ENCODE measurements around the gene HIVEP3. TPM values are rescaled to one million over a fixed set of nuclear protein-coding genes. Genes with fewer than 3 reads are reported as not detected.
A peak's percentile ranks its signal among the peaks of the same experiment; 100 is the strongest.

The HIVEP3 gene
- total and polyA plus RNA-seq, 4 donors, result 7.0 to 14.7 (median 8.8) TPM

- no peaks in the 10 kb centered on the region for H3K36me3 ChIP-seq (ENCODE audit: control insufficient read depth in 4 of 4, insufficient read depth in 4 of 4, low read length in 4 of 4)
- peak overlapping the region in 1 of 2 donors; percentile 41 for H3K27ac ChIP-seq (ENCODE audit: low read depth in 1 of 2, low read length in 1 of 2)
- 79 to 81% methylated on average over 5 of the region's 5 CpGs for WGBS, 2 donors
- H3K9me3 ChIP-seq (ENCODE audit: control insufficient read depth in 4 of 4, insufficient read depth in 3 of 4, low read length in 3 of 4), result no peaks in the 10 kb centered on the region
- no peak for DNase-seq
- H3K27me3 ChIP-seq (ENCODE audit: control insufficient read depth in 3 of 3, insufficient read depth in 3 of 3, low read length in 2 of 3), result no peaks in the 10 kb centered on the region
- TF ChIP-seq CTCF (IDR thresholded peaks at IDR 0.05; ENCODE audit: control extremely low read depth, extremely low read depth), result no peak
- no peak for ATAC-seq (ENCODE audit: insufficient read depth, low FRiP score)
- peaks cover 7 to 32% (median 19%) of the 10 kb centered on the region in 5 donors for H3K4me1 ChIP-seq (ENCODE audit: control insufficient read depth in 5 of 5, insufficient read depth in 5 of 5, low read length in 5 of 5)
- H3K4me3 ChIP-seq, result no peak overlapping the region
- H3K9ac ChIP-seq (ENCODE audit: insufficient read depth in 1 of 2, low read length in 2 of 2), result no peak overlapping the region
Observed at GRCh38 chr1:41880950-41881885, 37.5 kb downstream of the HIVEP3 start.

GRCh38 chr1:41880261-41880660 is 38.5 kb downstream of the HIVEP3 start:
- Histone ChIP-seq H3K9ac (ENCODE audit: insufficient read depth in 1 of 2, low read length in 2 of 2) (no peak overlapping the region), H3K9me3 (ENCODE audit: control insufficient read depth in 4 of 4, insufficient read depth in 3 of 4, low read length in 3 of 4) (no peaks in the 10 kb centered on the region), H3K27me3 (ENCODE audit: control insufficient read depth in 3 of 3, insufficient read depth in 3 of 3, low read length in 2 of 3) (no peaks in the 10 kb centered on the region), H3K36me3 (ENCODE audit: control insufficient read depth in 4 of 4, insufficient read depth in 4 of 4, low read length in 4 of 4) (no peaks in the 10 kb centered on the region), H3K27ac (ENCODE audit: low read depth in 1 of 2, low read length in 1 of 2) (no peak overlapping the region), H3K4me3 (no peak overlapping the region), H3K4me1 (ENCODE audit: control insufficient read depth in 5 of 5, insufficient read depth in 5 of 5, low read length in 5 of 5) (peaks cover 7 to 34% (median 24%) of the 10 kb centered on the region in 5 donors)
- no peak for ATAC-seq (ENCODE audit: insufficient read depth, low FRiP score)
- 69 to 93% methylated on average over 4 of the region's 4 CpGs for WGBS, 2 donors
- DNase-seq, result no peak
- TF ChIP-seq CTCF (IDR thresholded peaks at IDR 0.05; ENCODE audit: control extremely low read depth, extremely low read depth), result no peak

- no peak for ATAC-seq (ENCODE audit: insufficient read depth, low FRiP score)
- H3K9ac ChIP-seq (ENCODE audit: insufficient read depth in 1 of 2, low read length in 2 of 2), result no peak overlapping the region
- H3K9me3 ChIP-seq (ENCODE audit: control insufficient read depth in 4 of 4, insufficient read depth in 3 of 4, low read length in 3 of 4), result no peaks in the 10 kb centered on the region
- H3K27me3 ChIP-seq (ENCODE audit: control insufficient read depth in 3 of 3, insufficient read depth in 3 of 3, low read length in 2 of 3), result no peaks in the 10 kb centered on the region
- H3K4me1 ChIP-seq (ENCODE audit: control insufficient read depth in 5 of 5, insufficient read depth in 5 of 5, low read length in 5 of 5), result peaks cover 5 to 37% (median 31%) of the 10 kb centered on the region in 5 donors
- TF ChIP-seq CTCF (IDR thresholded peaks at IDR 0.05; ENCODE audit: control extremely low read depth, extremely low read depth), result no peak
- DNase-seq, result no peak
- H3K4me3 ChIP-seq, result no peak overlapping the region
- no peaks in the 10 kb centered on the region for H3K36me3 ChIP-seq (ENCODE audit: control insufficient read depth in 4 of 4, insufficient read depth in 4 of 4, low read length in 4 of 4)
- H3K27ac ChIP-seq (ENCODE audit: low read depth in 1 of 2, low read length in 1 of 2), result no peak overlapping the region
Observed at GRCh38 chr1:41879617-41880016, 39.1 kb downstream of the HIVEP3 start.
